ENCODE results near the gene HSPG2.
"Not testable (repeated sequence)": the region's sequence is repeated elsewhere in the genome, so short reads cannot be mapped to it uniquely, and the experiment has no call there.

Gene HSPG2

GRCh38 chr1:21840981-21841380 lies 96.1 kb downstream of the HSPG2 start:
- DNase-seq: no peak

- no peak for DNase-seq
These were observed 97.6 kb downstream of the HSPG2 start for GRCh38 chr1:21839337-21840037.

- no peak for DNase-seq
These were observed 98.6 kb downstream of the HSPG2 start for GRCh38 chr1:21838359-21839157.

- no peak for DNase-seq
These were observed 99.6 kb downstream of the HSPG2 start for GRCh38 chr1:21837476-21837875.

- DNase-seq: no peak
These were observed 100.4 kb downstream of the HSPG2 start for GRCh38 chr1:21836729-21837128.

GRCh38 chr1:21836010-21836409 lies 101.1 kb downstream of the HSPG2 start:
- no peak for DNase-seq

GRCh38 chr1:21834666-21835065 lies 102.4 kb downstream of the HSPG2 start:
- no peak for DNase-seq

- no peak for DNase-seq
These were observed 103.0 kb downstream of the HSPG2 start for GRCh38 chr1:21834094-21834493.

GRCh38 chr1:21833392-21833976 lies 103.6 kb downstream of the HSPG2 start:
- DNase-seq: no peak

- DNase-seq: no peak
These were observed 105.6 kb downstream of the HSPG2 start for GRCh38 chr1:21831454-21831970.

GRCh38 chr1:21830792-21831453 lies 106.2 kb downstream of the HSPG2 start:
- DNase-seq: no peak

GRCh38 chr1:21829294-21829693 lies 107.8 kb downstream of the HSPG2 start:
- no peak for DNase-seq

- DNase-seq: no peak
These were observed 108.5 kb downstream of the HSPG2 start for GRCh38 chr1:21828506-21829210.

- no peak for DNase-seq
These were observed 109.0 kb downstream of the HSPG2 start for GRCh38 chr1:21828075-21828474.

- no peak for DNase-seq
These were observed 109.9 kb downstream of the HSPG2 start for GRCh38 chr1:21827141-21827679.

- DNase-seq: not testable (repeated sequence)
These were observed 110.4 kb downstream of the HSPG2 start for GRCh38 chr1:21826694-21827093.

GRCh38 chr1:21825393-21825792 lies 111.7 kb downstream of the HSPG2 start:
- DNase-seq: no peak

- DNase-seq: no peak
These were observed 112.2 kb downstream of the HSPG2 start for GRCh38 chr1:21824926-21825325.

GRCh38 chr1:21823980-21824702 lies 113.0 kb downstream of the HSPG2 start:
- no peak for DNase-seq

GRCh38 chr1:21823206-21823979 lies 113.7 kb downstream of the HSPG2 start:
- no peak for DNase-seq

- no peak for DNase-seq
These were observed 114.8 kb downstream of the HSPG2 start for GRCh38 chr1:21822349-21822748.

Data from CD4-positive, alpha-beta T cell treated with Interleukin-21 for 1 hour (primary cell).